CD8-positive, alpha-beta memory T cell (primary cell): ENCODE data around the gene SRD5A1. TPM values are rescaled to one million over a fixed set of nuclear protein-coding genes. Genes with fewer than 3 reads are reported as not detected.
A peak's percentile ranks its signal among the peaks of the same experiment; 100 is the strongest.

Experiments used
- CTCF ChIA-PET: fragments of 350-600 bp; sonication (Branson Sonifier 250); formaldehyde crosslinking; loops from one replicate; lab custom pipeline; 2021; ENCODE audit warnings: antibody characterized with exemption; lab: Charles Lee
- POLR2A ChIA-PET: fragments of 350-600 bp; sonication (Branson Sonifier 250); formaldehyde crosslinking; loops from one replicate; lab custom pipeline; 2021; ENCODE audit warnings: antibody characterized with exemption; lab: Charles Lee
- DNase-seq, 5 donors: peaks; one replicate each; pipeline versions ENCODE4 v3.0.0 to v3.0.0-alpha.2; 2020 to 2022; ENCODE audit warnings: mixed read lengths in 1 of 5
- H3K27ac ChIP-seq: one replicate; pipeline ENCODE4 v1.7.0; 2013; ENCODE audit warnings: low read depth, mild to moderate bottlenecking, low read length, moderate library complexity
- H3K27me3 ChIP-seq: 2 replicates; pipeline ENCODE4 v1.7.0; 2013; ENCODE audit warnings: low read length, mild to moderate bottlenecking; ENCODE audit not compliant: insufficient read depth, poor library complexity, severe bottlenecking
- H3K36me3 ChIP-seq: 2 replicates; pipeline ENCODE4 v1.7.0; 2013; ENCODE audit warnings: mild to moderate bottlenecking, low read length, moderate library complexity; ENCODE audit not compliant: insufficient read depth
- H3K4me1 ChIP-seq: 2 replicates; pipeline ENCODE4 v1.7.0; 2013; ENCODE audit warnings: mild to moderate bottlenecking, low read length, moderate library complexity; ENCODE audit not compliant: insufficient read depth
- H3K4me3 ChIP-seq: 2 replicates; pipeline ENCODE4 v1.7.0; 2013; ENCODE audit warnings: mild to moderate bottlenecking, low read length
- H3K9me3 ChIP-seq: 2 replicates; pipeline ENCODE4 v1.7.0; 2013; ENCODE audit warnings: mild to moderate bottlenecking, low read length
- H3K27ac Mint-ChIP-seq, 8 donors: one replicate each; pipeline ENCODE4 v1.8.0; 2020 to 2021; ENCODE audit warnings: mixed read lengths in 8 of 8, mild to moderate bottlenecking in 6 of 8, inconsistent platforms in 3 of 8, moderate library complexity in 3 of 8
- H3K27me3 Mint-ChIP-seq, 2 donors: one replicate each; pipeline ENCODE4 v1.8.0; 2020 to 2021; ENCODE audit warnings: mixed read lengths in 2 of 2, mild to moderate bottlenecking in 1 of 2, moderate library complexity in 1 of 2
- H3K36me3 Mint-ChIP-seq, 3 donors: one replicate each; pipeline ENCODE4 v1.8.0; 2020 to 2021; ENCODE audit warnings: mixed read lengths in 3 of 3, inconsistent platforms in 1 of 3, mild to moderate bottlenecking in 1 of 3
- H3K4me1 Mint-ChIP-seq, 3 donors: one replicate each; pipeline ENCODE4 v1.8.0; 2020 to 2021; ENCODE audit warnings: mixed read lengths in 3 of 3, inconsistent platforms in 1 of 3, mild to moderate bottlenecking in 1 of 3
- H3K4me3 Mint-ChIP-seq, 7 donors: one replicate each; pipeline ENCODE4 v1.8.0; 2020 to 2021; ENCODE audit warnings: mixed read lengths in 7 of 7, mild to moderate bottlenecking in 6 of 7, moderate library complexity in 4 of 7, inconsistent platforms in 2 of 7
- H3K9me3 Mint-ChIP-seq, 5 donors: one replicate each; pipeline ENCODE4 v1.8.0; 2020 to 2022; ENCODE audit warnings: mixed read lengths in 5 of 5, mild to moderate bottlenecking in 3 of 5, moderate library complexity in 2 of 5, inconsistent platforms in 1 of 5
- polyA plus RNA-seq: library from polyadenylated mRNA; unstranded; fragments of 300-500 nt; fragmentation: Illumina TruSeq; gene quantifications from one replicate; pipeline ENCODE4 v1.2.3, GENCODE V29; 2021
- total RNA-seq, 2 experiments: library from RNA; stranded (reverse); gene quantifications; one replicate each; pipeline ENCODE4 v1.2.3, GENCODE V29; 2021

The SRD5A1 gene
- total and polyA plus RNA-seq, 3 experiments from 2014 or later, result 7.2 to 17.1 (median 16.2) TPM

DNA sequence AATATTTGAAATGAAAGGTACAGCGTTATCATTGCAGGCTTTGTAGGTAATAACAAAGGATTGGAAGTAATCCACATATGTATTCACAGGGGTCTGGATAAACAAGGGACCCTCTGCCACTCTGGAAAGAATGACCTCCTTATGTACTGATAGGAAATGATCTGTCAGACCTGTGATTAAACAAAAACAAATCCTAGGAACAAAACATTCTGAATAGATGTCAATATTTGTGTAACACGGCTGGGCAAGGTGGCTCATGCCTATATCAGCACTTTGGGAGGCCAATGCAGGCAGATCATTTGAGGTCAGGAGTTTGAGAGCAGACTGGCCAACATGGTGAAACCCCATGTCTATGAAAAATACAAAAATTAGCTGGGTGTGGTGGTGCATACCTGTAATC is 42.7 kb upstream of the SRD5A1 start:
- H3K36me3 ChIP-seq, result no peaks in the 10 kb centered on the region
- POLR2A ChIA-PET, result no interaction called here
- H3K27me3 Mint-ChIP-seq, result peaks cover under 1 to 16% of the 10 kb centered on the region in 2 donors
- CTCF ChIA-PET, result no interaction called here
- H3K27ac Mint-ChIP-seq, result no peak overlapping the region
- H3K27ac ChIP-seq, result no peak overlapping the region
- no peaks in the 10 kb centered on the region for H3K9me3 ChIP-seq
- H3K9me3 Mint-ChIP-seq, result peaks cover 0 to 1% (median 0%) of the 10 kb centered on the region in 5 donors
- H3K4me1 ChIP-seq, result no peaks in the 10 kb centered on the region
- H3K4me3 ChIP-seq, result no peak overlapping the region
- no peak overlapping the region for H3K4me3 Mint-ChIP-seq
- H3K4me1 Mint-ChIP-seq, result no peaks in the 10 kb centered on the region
- H3K36me3 Mint-ChIP-seq, result no peaks in the 10 kb centered on the region
- no peaks in the 10 kb centered on the region for H3K27me3 ChIP-seq
- DNase-seq, result no peak

DNA sequence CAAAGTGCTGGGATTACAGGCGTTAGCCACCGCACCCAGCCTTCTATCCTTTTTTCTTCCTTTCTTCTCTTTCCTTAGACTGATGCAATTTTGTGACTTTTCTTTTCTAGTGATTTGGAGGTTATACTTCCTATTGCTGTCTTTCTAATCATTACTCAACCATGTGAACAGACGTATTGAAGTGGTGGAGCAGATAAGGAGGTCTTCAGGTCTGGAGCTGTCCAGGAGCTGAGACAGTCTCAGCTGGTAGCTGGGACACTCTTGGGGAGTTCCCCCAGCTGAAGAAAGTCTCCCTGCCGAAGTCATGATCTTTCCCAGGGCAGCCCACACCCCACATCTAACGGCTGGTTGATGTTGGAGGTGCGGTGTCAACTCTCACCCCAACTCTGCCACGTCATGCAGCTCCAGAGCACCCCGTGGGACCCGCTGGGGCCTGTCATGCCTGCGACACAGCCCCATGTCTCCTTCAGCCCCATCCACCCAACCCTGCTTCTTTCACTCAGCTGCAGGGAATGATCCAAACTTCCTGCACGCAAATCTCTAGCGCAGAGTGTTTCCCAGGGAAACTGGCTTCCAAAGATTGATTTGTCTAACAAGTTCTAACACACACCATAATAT is 41.5 kb upstream of the SRD5A1 start:
- no peak overlapping the region for H3K4me3 Mint-ChIP-seq
- no peaks in the 10 kb centered on the region for H3K9me3 ChIP-seq
- no peaks in the 10 kb centered on the region for H3K27me3 ChIP-seq
- H3K4me3 ChIP-seq, result no peak overlapping the region
- H3K36me3 ChIP-seq, result no peaks in the 10 kb centered on the region
- no peaks in the 10 kb centered on the region for H3K4me1 ChIP-seq
- DNase-seq, result no peak
- H3K27me3 Mint-ChIP-seq, result peaks cover 0 to 5% of the 10 kb centered on the region in 2 donors
- peaks cover 0 to 1% (median 0%) of the 10 kb centered on the region in 5 donors for H3K9me3 Mint-ChIP-seq
- H3K4me1 Mint-ChIP-seq, result no peaks in the 10 kb centered on the region
- ChIA-PET POLR2A (no interaction called here), CTCF (no interaction called here)
- peaks cover 0 to 5% (median 4%) of the 10 kb centered on the region in 3 donors for H3K36me3 Mint-ChIP-seq
- H3K27ac Mint-ChIP-seq, result no peak overlapping the region
- H3K27ac ChIP-seq, result no peak overlapping the region

DNA sequence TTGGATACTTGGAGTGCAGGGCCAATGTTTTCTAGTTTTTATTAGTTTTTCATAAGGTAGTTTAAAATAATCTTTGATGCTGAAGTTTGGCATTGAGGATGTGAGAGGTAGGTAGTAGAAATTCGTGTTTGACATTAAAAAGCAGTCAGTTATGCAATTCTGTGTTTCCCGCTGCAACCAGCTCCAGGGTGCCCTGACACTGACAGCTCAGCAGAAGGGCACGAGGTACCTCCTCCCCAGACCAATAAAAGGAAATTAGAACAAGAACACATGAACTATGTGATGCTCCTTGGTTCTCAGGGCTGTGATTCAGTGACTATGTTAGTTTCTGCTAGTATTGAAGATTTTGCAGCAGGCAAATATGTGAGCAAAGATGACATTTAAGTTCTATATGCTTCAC is 40.6 kb upstream of the SRD5A1 start:
- Mint-ChIP-seq H3K4me1 (no peaks in the 10 kb centered on the region), H3K4me3 (no peak overlapping the region), H3K36me3 (peaks cover 0 to 13% (median 12%) of the 10 kb centered on the region in 3 donors), H3K27me3 (no peaks in the 10 kb centered on the region), H3K27ac (peak overlapping the region in 1 of 8 donors; percentile 36), H3K9me3 (peaks cover 0 to 1% (median 0%) of the 10 kb centered on the region in 5 donors)
- Histone ChIP-seq H3K36me3 (no peaks in the 10 kb centered on the region), H3K9me3 (no peaks in the 10 kb centered on the region), H3K4me3 (no peak overlapping the region), H3K27me3 (no peaks in the 10 kb centered on the region), H3K27ac (no peak overlapping the region), H3K4me1 (no peaks in the 10 kb centered on the region)
- no peak for DNase-seq
- ChIA-PET CTCF (no interaction called here), POLR2A (no interaction called here)

DNA sequence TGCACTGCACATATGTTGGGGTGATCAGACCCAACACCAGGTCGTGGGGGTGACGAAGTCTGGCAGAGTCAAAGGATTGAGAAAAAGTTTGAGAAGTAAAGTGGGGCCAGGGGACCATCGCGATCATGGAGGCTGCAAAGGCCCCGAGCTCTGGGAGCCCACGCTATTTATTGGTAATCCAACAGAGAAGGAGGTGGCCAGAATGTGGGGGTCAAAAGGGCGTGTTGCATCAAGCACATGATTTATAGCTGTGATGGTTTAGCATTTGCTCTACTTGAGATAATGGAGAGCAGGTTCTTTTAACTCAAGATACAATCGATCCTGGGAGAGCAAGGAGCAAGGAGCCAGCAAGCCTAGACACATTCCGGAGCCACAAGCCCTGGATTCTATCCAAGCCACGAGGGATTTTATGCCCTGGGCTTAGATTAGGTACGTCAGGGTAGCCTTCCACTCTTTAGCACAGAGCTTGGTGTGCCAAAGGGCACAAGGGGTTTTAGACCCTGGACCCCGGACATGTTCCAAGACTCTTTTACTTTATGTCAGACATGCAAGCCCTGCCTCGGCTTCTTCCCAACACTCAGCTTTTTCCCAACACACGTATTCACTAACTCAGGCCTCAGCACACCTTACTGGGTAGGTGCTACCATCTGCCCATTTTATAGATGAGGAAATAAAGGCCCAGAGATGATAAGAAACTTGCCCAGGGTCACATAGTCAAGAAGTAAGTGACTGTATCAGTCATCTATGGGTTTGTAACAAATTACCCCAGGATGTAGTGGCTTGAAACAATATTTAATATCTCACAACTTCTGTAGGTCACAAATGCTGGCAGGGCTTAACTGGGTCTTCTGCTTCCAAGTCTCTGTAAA is 39.9 kb upstream of the SRD5A1 start:
- CTCF ChIA-PET, result no interaction called here
- no peak for DNase-seq

DNA sequence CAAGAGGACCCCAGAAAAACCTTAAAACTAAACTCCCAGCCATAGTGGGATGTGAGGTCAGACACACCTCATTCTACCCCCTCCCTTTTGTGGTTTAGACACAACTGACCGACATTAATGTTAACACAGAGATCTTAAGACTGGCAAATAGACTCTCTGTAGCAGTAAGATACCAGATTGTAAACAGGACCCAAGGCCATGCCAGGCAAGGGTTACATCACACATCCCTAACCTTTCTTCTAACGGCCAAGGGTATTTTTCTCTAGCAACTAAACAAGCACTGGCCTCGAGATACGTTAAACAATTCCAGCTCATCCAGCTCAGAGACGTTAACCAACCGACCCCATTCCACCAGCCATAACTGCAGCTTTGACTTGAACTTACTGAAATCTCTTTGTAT is 39.2 kb upstream of the SRD5A1 start:
- Mint-ChIP-seq H3K4me1 (no peaks in the 10 kb centered on the region), H3K4me3 (no peak overlapping the region), H3K27me3 (no peaks in the 10 kb centered on the region), H3K9me3 (peaks cover 0 to 3% (median 0%) of the 10 kb centered on the region in 5 donors), H3K36me3 (peaks cover 12 to 27% (median 17%) of the 10 kb centered on the region in 3 donors), H3K27ac (peak overlapping the region in 1 of 8 donors; percentile 9)
- Histone ChIP-seq H3K4me1 (no peaks in the 10 kb centered on the region), H3K36me3 (peaks cover 10% of the 10 kb centered on the region), H3K27ac (no peak overlapping the region), H3K27me3 (no peaks in the 10 kb centered on the region), H3K4me3 (no peak overlapping the region), H3K9me3 (no peaks in the 10 kb centered on the region)
- POLR2A ChIA-PET, result no interaction called here
- no peak for DNase-seq
- CTCF ChIA-PET, result no interaction called here

More for the DNA sequence above, 39.9 kb upstream of the SRD5A1 start:
- Mint-ChIP-seq H3K27me3 (no peaks in the 10 kb centered on the region), H3K4me3 (no peak overlapping the region), H3K27ac (peak overlapping the region in 1 of 8 donors; percentile 19), H3K4me1 (no peaks in the 10 kb centered on the region), H3K36me3 (peaks cover 6 to 20% (median 14%) of the 10 kb centered on the region in 3 donors), H3K9me3 (peaks cover 0 to 3% (median 0%) of the 10 kb centered on the region in 5 donors)
- no peak overlapping the region for H3K27ac ChIP-seq
- no peak overlapping the region for H3K4me3 ChIP-seq
- no peaks in the 10 kb centered on the region for H3K9me3 ChIP-seq
- POLR2A ChIA-PET, result no interaction called here
- no peaks in the 10 kb centered on the region for H3K4me1 ChIP-seq
- H3K27me3 ChIP-seq, result no peaks in the 10 kb centered on the region
- H3K36me3 ChIP-seq, result peaks cover 3% of the 10 kb centered on the region

- Mint-ChIP-seq H3K4me3 (no peak overlapping the region), H3K9me3 (peaks cover 0 to 3% (median 0%) of the 10 kb centered on the region in 5 donors), H3K27ac (no peak overlapping the region), H3K36me3 (peaks cover 15 to 40% (median 20%) of the 10 kb centered on the region in 3 donors), H3K27me3 (no peaks in the 10 kb centered on the region), H3K4me1 (no peaks in the 10 kb centered on the region)
- CTCF ChIA-PET, result no interaction called here
- H3K27me3 ChIP-seq, result no peaks in the 10 kb centered on the region
- POLR2A ChIA-PET, result no interaction called here
- peaks cover 12% of the 10 kb centered on the region for H3K36me3 ChIP-seq
- no peak for DNase-seq
- no peak overlapping the region for H3K4me3 ChIP-seq
- H3K27ac ChIP-seq, result no peak overlapping the region
- H3K9me3 ChIP-seq, result no peaks in the 10 kb centered on the region
- H3K4me1 ChIP-seq, result no peaks in the 10 kb centered on the region
Measured at GRCh38 chr5:6595405-6595804, 37.8 kb upstream of the SRD5A1 start.

- peaks cover 18% of the 10 kb centered on the region for H3K36me3 ChIP-seq
- peaks cover 21 to 50% (median 23%) of the 10 kb centered on the region in 3 donors for H3K36me3 Mint-ChIP-seq
- H3K27ac Mint-ChIP-seq, result peak overlapping the region in 1 of 8 donors; percentile 58
- no peaks in the 10 kb centered on the region for H3K4me1 ChIP-seq
- H3K27me3 Mint-ChIP-seq, result no peaks in the 10 kb centered on the region
- ChIA-PET POLR2A (no interaction called here), CTCF (no interaction called here)
- no peak for DNase-seq
- no peak overlapping the region for H3K27ac ChIP-seq
- H3K4me3 ChIP-seq, result no peak overlapping the region
- no peak overlapping the region for H3K4me3 Mint-ChIP-seq
- no peaks in the 10 kb centered on the region for H3K9me3 ChIP-seq
- no peaks in the 10 kb centered on the region for H3K27me3 ChIP-seq
- peaks cover 0 to 3% (median 0%) of the 10 kb centered on the region in 5 donors for H3K9me3 Mint-ChIP-seq
- no peaks in the 10 kb centered on the region for H3K4me1 Mint-ChIP-seq
Measured at GRCh38 chr5:6596388-6596787, 36.9 kb upstream of the SRD5A1 start.

DNA sequence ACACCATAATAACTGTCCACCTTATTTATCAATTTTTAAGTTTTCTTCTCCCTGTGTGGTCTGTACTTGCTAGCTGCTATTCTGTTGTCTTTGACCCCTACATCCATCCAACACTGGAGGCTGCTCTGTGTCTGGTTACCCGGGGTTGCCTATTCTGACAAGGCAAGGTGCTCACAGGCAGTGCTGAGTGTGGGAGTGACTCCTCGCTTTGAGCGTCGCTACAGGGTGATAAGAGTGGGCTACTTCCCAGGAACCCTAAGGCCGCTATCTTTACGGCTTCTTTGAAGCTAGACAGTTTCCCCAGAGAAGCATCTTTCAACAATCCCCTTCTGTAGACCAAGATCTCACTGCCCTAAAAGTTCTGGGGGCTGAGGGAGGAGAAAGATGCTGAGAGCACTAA is 35.7 kb upstream of the SRD5A1 start:
- no peaks in the 10 kb centered on the region for H3K27me3 ChIP-seq
- ChIA-PET POLR2A (no interaction called here), CTCF (no interaction called here)
- no peak overlapping the region for H3K27ac ChIP-seq
- no peaks in the 10 kb centered on the region for H3K4me1 Mint-ChIP-seq
- no peak for DNase-seq
- H3K36me3 ChIP-seq, result peaks cover 30% of the 10 kb centered on the region
- H3K4me3 Mint-ChIP-seq, result no peak overlapping the region
- no peak overlapping the region for H3K4me3 ChIP-seq
- H3K27ac Mint-ChIP-seq, result peak overlapping the region in 1 of 8 donors; percentile 27
- H3K4me1 ChIP-seq, result no peaks in the 10 kb centered on the region
- H3K9me3 ChIP-seq, result no peaks in the 10 kb centered on the region
- H3K9me3 Mint-ChIP-seq, result peaks cover 0 to 3% (median 0%) of the 10 kb centered on the region in 5 donors
- no peaks in the 10 kb centered on the region for H3K27me3 Mint-ChIP-seq
- H3K36me3 Mint-ChIP-seq, result peaks cover 30 to 61% (median 30%) of the 10 kb centered on the region in 3 donors
